ENCODE results near the gene RRP9.
"Not testable (repeated sequence)": the region's sequence is repeated elsewhere in the genome, so short reads cannot be mapped to it uniquely, and the experiment has no call there.

The RRP9 gene

DNA sequence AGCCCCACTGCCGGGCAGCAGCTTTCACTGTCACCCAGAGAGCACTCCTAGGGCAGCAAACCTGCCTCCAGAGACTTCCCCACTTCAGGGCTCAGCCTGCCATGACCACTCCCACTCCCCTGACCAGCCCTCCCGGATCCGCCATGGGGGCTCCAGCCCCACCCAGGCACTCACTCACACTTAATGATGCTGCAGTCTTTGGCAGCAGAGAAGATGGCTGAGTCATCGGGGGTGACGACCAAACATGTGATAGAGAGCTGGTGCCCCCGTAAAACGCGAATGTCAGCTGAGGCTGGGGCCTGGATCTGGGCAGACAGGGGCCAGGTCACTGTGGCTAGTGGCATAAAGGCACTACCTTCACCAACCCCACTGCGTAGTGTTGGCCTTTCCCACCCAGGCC lies 4.7 kb downstream of the RRP9 start:
- DNase-seq: no peak

DNA sequence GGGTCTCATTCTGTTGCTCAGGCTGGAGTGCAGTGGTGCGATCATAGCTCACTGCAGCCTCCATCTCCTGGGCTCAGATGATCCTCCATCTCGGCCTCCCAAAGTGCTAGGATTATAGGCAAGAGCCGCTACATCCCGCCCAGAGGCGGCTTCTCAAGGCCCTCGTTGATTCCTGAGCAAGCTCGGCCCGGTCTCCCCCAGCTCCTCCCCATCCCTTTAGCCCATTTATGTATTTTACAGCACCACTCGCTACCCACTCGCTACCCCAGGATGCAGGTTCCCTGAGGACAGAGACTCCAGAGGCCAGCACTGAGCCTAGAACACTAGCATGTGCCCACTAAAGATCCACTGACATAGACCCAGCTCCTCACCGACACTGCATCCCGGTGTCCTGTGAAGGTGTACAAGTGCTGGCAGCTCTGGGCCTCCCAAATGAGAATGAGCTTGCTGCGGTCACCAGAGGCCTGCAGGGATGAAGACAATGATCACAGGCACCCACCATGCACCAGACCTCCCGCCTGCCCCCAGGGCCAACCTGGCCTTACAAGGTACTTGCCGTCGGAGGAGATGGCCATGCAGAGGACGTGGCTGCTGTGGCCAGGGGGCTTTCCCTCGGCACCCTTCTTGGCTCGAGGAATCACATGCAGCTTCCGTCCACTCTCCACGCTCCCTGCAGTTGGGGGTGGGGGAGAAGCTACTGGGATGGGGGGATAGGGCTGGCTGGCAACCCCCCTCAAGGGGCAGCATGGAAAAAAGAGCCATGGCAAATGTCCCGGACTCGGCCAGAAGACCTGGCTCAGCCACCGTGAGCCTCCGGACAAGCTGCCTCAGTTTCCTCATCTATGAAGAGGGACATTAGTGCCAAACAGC lies 5.6 kb downstream of the RRP9 start:
- no peak for DNase-seq

DNA sequence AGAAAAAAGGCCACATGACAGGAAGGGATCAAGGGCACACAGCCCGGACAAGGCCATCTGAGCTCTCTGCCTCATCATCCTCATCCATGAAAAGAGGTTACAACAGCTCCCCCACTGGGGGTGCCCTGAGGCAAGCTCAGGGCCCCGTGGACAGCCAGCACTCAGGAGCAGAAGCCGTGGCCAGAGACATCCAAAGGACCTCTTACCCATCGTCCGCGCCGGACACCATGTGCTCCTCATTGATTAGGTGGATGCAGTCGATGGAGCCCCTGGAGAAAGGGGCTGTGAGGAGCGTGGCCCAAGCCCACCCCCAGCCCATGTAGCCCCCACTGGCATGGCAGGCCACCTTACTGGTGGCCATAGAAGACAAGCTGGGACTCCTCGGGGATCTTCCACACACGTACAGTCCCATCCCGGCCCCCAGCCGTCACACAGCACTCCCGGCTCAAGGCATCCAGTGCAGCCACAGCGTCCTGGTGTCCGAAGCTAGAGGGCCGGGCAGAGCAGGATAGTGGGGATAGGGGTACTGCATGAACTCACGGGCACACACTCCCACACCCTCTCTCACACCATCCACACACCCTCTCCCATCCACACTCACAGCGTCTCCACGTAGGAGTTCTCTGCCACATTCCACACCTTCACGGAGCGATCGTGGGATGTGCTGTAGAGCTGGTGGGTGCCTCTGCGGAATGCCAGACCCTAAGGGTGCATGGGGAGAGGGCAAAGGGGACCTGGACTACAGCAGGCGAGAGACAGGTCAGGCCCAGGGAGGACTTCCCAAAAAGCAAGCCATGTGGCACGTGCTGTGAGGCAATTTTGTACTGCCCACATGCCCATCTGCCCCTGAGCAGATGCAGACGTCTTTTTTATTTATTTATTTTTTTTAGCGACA lies 6.5 kb downstream of the RRP9 start:
- no peak for DNase-seq

GRCh38 chr3:51934139-51934850 lies 7.4 kb downstream of the RRP9 start:
- no peak for DNase-seq

DNA sequence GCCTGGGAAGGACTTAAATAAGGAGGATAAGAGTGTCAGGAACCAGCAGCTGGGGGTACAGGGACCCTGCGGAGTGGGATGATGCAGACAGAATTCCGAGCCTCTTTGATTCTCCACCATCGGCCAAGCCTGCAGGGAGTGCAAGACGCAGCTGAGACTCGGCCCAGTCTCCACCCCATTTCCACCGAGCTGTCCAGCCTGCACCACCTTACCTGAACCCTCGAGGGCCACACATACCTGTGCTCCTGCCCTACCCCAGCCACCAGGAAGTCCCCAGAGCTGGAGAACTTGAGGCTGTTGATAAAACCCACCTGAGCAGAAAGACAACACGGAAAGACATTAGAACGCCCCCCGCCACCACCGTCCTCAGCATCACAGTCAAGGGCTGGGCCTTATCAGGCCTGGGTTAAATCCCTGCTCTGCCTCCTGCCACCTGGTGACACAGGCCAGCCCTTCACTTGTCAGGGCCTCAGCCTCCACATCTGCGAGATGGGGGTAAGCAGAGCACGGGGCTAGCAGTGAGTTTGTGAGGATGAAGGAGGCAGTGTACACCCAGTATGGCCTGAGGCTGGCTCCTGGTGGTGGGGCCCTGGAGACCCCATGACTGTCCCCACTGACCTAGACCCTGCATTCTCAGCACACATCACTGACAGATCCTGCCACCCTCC lies 8.1 kb downstream of the RRP9 start:
- DNase-seq: no peak

GRCh38 chr3:51932471-51933370 lies 9.0 kb downstream of the RRP9 start:
- no peak for DNase-seq

GRCh38 chr3:51931756-51932155 lies 9.9 kb downstream of the RRP9 start:
- no peak for DNase-seq

GRCh38 chr3:51930439-51930838 lies 11.3 kb downstream of the RRP9 start:
- no peak for DNase-seq

GRCh38 chr3:51929420-51930003 lies 12.2 kb downstream of the RRP9 start:
- no peak for DNase-seq

DNA sequence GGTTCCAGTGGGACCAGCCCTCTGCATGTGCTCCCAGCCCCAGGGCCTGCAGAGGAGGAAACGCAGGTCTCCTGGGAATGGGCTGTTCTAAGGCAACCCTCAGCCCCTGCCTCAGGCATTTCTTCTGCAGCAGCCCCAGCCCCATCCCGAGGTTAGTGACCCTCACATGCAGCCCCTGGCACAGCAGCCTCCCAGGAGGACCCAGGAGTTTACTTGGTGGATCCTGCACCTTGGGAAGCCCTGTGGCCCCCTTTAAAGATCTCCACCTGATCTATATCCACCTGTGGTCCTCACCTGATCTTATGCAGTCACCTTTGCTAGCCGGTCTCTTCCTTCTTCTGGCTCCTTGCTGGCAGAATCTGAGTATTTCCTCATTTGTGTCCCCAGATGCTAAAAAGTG lies 12.7 kb downstream of the RRP9 start:
- DNase-seq: not testable (repeated sequence)

GRCh38 chr3:51928438-51928837 lies 13.3 kb downstream of the RRP9 start:
- no peak for DNase-seq

- no peak for DNase-seq
Observed at GRCh38 chr3:51927061-51927977, 14.4 kb downstream of the RRP9 start.

- no peak for DNase-seq
Observed at GRCh38 chr3:51921081-51921578, 20.6 kb downstream of the RRP9 start.

DNA sequence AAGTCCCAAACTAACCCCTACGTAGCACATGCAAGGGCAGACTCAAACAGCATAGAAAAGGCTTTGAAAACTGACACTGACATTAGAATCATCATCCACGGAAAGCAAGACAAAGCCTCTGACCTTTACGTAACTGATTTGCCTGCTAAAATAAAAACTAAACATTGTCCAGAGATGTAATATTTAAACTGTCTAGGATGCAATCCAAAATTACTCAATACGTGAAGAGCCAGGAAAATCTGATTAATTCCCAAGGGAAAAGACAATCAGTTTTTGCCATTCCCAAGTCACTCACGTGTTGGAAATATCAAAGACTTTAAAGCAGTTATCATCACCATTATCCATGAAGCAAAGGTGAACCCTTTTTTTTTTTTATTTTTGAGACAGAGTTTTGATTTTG lies 25.3 kb downstream of the RRP9 start:
- no peak for DNase-seq

- no peak for DNase-seq
Observed at GRCh38 chr3:51908026-51908425, 33.7 kb downstream of the RRP9 start.

GRCh38 chr3:51904034-51904823 lies 37.5 kb downstream of the RRP9 start:
- DNase-seq: no peak

GRCh38 chr3:51902361-51902760 lies 39.3 kb downstream of the RRP9 start:
- not testable (repeated sequence) for DNase-seq

DNA sequence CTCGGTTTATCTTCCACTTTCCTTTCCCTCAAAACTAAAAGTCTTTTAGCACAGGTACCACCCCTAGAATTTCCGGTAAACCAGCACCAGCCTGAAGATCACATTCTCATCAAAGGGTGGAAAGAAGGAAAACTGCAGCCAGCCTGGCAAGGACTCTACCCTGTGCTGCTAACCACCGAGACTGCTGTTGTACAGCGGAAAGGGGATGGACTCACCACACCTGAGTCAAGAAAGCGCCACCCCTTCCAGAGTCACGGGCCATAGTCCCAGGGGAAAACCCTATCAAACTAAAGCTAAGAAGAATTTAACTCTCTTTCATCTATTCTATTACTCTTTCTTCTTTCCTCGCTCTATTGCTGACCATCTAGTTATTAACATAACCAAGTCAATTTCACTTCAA lies 41.7 kb downstream of the RRP9 start:
- not testable (repeated sequence) for DNase-seq

GRCh38 chr3:51897391-51897790 lies 44.3 kb downstream of the RRP9 start:
- DNase-seq: no peak

Data from NCI-H1417 treated with DMSO at 0.1 percent for 48 hours (cell line).